Uterus (tissue), 4 donors: ENCODE data around the gene RFX2. TPM values are rescaled to one million over a fixed set of nuclear protein-coding genes. Genes with fewer than 3 reads are reported as not detected.
A peak's percentile ranks its signal among the peaks of the same experiment; 100 is the strongest.

Experiments used
- DNase-seq, 2 donors: peaks; one replicate each; pipeline ENCODE4 v3.0.0-alpha.2; 2019 to 2020
- H3K27ac ChIP-seq, 2 donors: fragments of 200-600 bp; sonication (generic); 1 replicate in 1 of 2; 2 replicates in 1 of 2; pipeline ENCODE4 v1.5.1; 2016 to 2018
- H3K27me3 ChIP-seq, 2 donors: fragments of 200-600 bp; sonication (generic); one replicate each; pipeline ENCODE4 v1.5.1; 2018 to 2019; ENCODE audit warnings: control low read depth in 1 of 2
- H3K36me3 ChIP-seq, 2 donors: fragments of 200-600 bp; sonication (generic); one replicate each; pipeline ENCODE4 v1.5.1; 2019; ENCODE audit warnings: control low read depth in 1 of 2
- H3K4me1 ChIP-seq, 2 donors: fragments of 200-600 bp; sonication (generic); one replicate each; pipeline ENCODE4 v1.5.1; 2018 to 2019; ENCODE audit warnings: control low read depth in 1 of 2
- H3K4me3 ChIP-seq, 2 donors: fragments of 200-600 bp; sonication (generic); 1 replicate in 1 of 2; 2 replicates in 1 of 2; pipeline ENCODE4 v1.5.1; 2018 to 2019; ENCODE audit warnings: mild to moderate bottlenecking in 1 of 2
- H3K9me3 ChIP-seq, 2 donors: fragments of 200-600 bp; sonication (generic); one replicate each; pipeline ENCODE4 v1.5.1; 2019; ENCODE audit warnings: control low read depth in 1 of 2
- CTCF ChIP-seq, 4 experiments: fragments of 200-600 bp in 2 of 4; fragments of 450-650 bp in 2 of 4; sonication (generic) in 2 of 4; IDR thresholded peaks; one replicate each; pipeline ENCODE4 v1.5.1; 2016 to 2019; ENCODE audit warnings: antibody characterized with exemption in 4 of 4, mild to moderate bottlenecking in 2 of 4, moderate library complexity in 1 of 4
- POLR2A ChIP-seq, 2 donors: fragments of 450-650 bp; IDR thresholded peaks; one replicate each; pipeline ENCODE4 v1.6.1; 2016; ENCODE audit warnings: antibody characterized with exemption in 2 of 2, mild to moderate bottlenecking in 1 of 2, moderate library complexity in 1 of 2
- intact Hi-C: fragments of 100-400 bp; cut with DNase I; formaldehyde crosslinking; loops from one replicate; pipeline ENCODE4 v1.15.1; 2023; ENCODE audit warnings: low total_unique reads
- total RNA-seq, 4 donors: library from RNA; depleted of rRNA in 3 of 4; stranded (reverse); fragments of >200 nt in 3 of 4; gene quantifications; one replicate each; pipeline versions ENCODE4 v1.1.0 to v1.2.4, GENCODE V29; 2014 to 2023
- donor health status: DM: yes; HTN: yes; CAD: no.

Gene RFX2
- total RNA-seq, 4 donors from 2014 or later, result 10.5 to 77.9 (median 22.8) TPM

DNA sequence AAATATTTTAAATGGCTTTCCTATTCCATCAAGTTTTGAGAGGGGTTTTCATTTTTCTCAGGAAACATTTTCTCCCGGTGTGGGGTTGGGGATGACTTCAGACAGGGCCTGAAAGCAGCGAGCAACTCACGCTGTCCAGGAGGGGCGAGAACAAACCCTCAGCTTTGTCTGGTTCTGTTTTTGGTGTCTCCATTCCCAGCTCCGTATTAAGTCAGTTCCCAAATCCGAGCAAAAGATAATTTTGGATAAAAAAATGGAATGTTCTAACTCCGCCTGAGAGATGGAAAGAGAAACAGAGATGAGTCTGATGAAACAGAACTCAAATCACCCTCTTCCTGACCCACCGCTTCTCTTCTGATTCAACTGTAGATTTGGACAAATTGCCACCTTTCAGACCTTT, 38.4 kb downstream of the RFX2 start:
- Histone ChIP-seq H3K36me3 (no peaks in the 10 kb centered on the region), H3K27ac (peak overlapping the region; percentile 70 to 84), H3K9me3 (no peaks in the 10 kb centered on the region), H3K4me3 (no peak overlapping the region), H3K4me1 (peaks cover 8 to 16% of the 10 kb centered on the region in 2 donors), H3K27me3 (no peaks in the 10 kb centered on the region)
- TF ChIP-seq POLR2A (IDR thresholded peaks at IDR 0.05) (no peak), CTCF (IDR thresholded peaks at IDR 0.05) (no peak)
- no peak for DNase-seq
- intact Hi-C loops, result no loop called here

DNA sequence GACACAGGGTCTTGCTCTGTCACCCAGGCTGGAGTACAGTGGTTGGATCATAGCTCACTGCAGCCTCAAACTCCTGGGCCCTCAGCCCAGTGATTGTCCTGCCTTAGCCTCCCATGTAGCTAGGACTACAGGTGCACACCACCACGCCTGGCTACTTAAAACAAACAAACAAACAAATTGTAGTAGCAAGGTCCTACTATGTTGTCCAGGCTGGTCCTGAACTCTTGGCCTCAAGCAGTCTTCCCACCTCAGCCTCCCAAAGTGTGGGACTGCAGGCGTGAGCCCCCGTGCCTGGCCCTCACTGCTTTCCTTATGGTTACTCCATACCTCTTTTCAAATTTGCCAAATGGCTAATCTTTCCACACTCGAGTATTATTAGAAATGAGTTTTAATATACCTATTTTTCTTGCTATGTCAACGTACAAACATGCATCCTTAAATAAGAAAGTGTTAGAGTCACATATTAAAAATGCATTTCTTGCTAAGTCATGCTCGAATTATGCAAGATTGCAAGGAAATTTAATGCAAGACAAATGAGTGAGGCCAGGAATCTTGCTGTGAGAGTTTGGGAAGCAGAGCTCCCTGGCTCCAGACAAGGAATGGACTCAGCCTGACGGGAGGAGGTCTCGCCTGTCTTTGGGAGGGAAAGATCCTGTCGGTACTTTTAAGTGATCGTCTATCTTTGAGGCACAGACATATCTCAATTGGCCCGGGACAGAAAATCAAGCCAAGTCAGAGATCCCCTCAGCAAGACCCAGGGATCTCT, 39.4 kb downstream of the RFX2 start:
- intact Hi-C loops, result no loop called here
- H3K27ac ChIP-seq, result peak overlapping the region; percentile 70 to 84
- TF ChIP-seq CTCF (IDR thresholded peaks at IDR 0.05) (no peak), POLR2A (IDR thresholded peaks at IDR 0.05) (no peak)
- DNase-seq, result no peak
- no peaks in the 10 kb centered on the region for H3K27me3 ChIP-seq
- H3K4me3 ChIP-seq, result no peak overlapping the region
- H3K4me1 ChIP-seq, result peaks cover 8 to 16% of the 10 kb centered on the region in 2 donors
- H3K9me3 ChIP-seq, result no peaks in the 10 kb centered on the region
- no peaks in the 10 kb centered on the region for H3K36me3 ChIP-seq

- intact Hi-C loops, result no loop called here
- H3K4me3 ChIP-seq, result no peak overlapping the region
- H3K27ac ChIP-seq, result peak overlapping the region; percentile 70 to 84
- H3K9me3 ChIP-seq, result no peaks in the 10 kb centered on the region
- TF ChIP-seq POLR2A (IDR thresholded peaks at IDR 0.05) (no peak), CTCF (IDR thresholded peaks at IDR 0.05) (no peak)
- no peaks in the 10 kb centered on the region for H3K27me3 ChIP-seq
- peaks cover 11 to 16% of the 10 kb centered on the region in 2 donors for H3K4me1 ChIP-seq
- no peaks in the 10 kb centered on the region for H3K36me3 ChIP-seq
- no peak for DNase-seq
These were observed 40.1 kb downstream of the RFX2 start for GRCh38 chr19:6070207-6070681.

- H3K4me3 ChIP-seq, result no peak overlapping the region
- H3K27me3 ChIP-seq, result no peaks in the 10 kb centered on the region
- H3K4me1 ChIP-seq, result peaks cover 16 to 19% of the 10 kb centered on the region in 2 donors
- DNase-seq, result no peak
- TF ChIP-seq POLR2A (IDR thresholded peaks at IDR 0.05) (no peak), CTCF (IDR thresholded peaks at IDR 0.05) (no peak)
- no peaks in the 10 kb centered on the region for H3K9me3 ChIP-seq
- H3K27ac ChIP-seq, result peak overlapping the region; percentile 87 to 95
- intact Hi-C loops, result no loop called here
- no peaks in the 10 kb centered on the region for H3K36me3 ChIP-seq
These were observed 41.0 kb downstream of the RFX2 start for GRCh38 chr19:6069268-6069791.

DNA sequence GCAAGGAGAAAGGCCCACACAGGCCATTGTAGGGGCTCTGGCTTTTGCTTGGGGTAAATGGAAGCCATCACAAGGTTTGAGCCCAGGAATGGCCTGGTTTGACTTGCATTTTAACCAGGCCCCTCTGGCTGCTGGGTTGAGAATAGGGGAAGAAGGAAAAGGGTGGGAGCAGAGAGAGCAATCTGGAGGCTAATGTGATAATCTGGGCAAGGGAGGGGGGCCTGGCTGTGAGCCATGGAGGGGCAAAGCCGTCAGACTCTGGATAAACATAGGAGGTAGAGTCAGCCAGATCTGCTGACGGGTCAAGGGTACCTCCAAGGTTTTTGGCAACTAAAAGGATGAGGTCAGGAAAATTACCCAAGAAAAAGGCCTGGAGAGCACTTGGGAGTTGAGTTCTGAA, 41.6 kb downstream of the RFX2 start:
- peak overlapping the region; percentile 87 to 95 for H3K27ac ChIP-seq

More for the DNA sequence above, 41.6 kb downstream of the RFX2 start:
- Histone ChIP-seq H3K4me3 (no peak overlapping the region), H3K4me1 (peaks cover 16 to 26% of the 10 kb centered on the region in 2 donors), H3K9me3 (no peaks in the 10 kb centered on the region), H3K27me3 (no peaks in the 10 kb centered on the region), H3K36me3 (no peaks in the 10 kb centered on the region)
- TF ChIP-seq CTCF (IDR thresholded peaks at IDR 0.05) (no peak), POLR2A (IDR thresholded peaks at IDR 0.05) (no peak)
- intact Hi-C loops, result no loop called here
- no peak for DNase-seq
